AG04449 (cell line): ENCODE data around the gene CYP2W1.

Experiments used
- CTCF ChIA-PET: fragments of 350-600 bp; formaldehyde crosslinking; extraction: SDS; loops from one replicate; lab custom pipeline; 2021; ENCODE audit warnings: antibody characterized with exemption; lab: Yijun Ruan, JAX
- POLR2A ChIA-PET: fragments of 400-600, 350-600 bp; formaldehyde crosslinking; extraction: SDS; loops from one replicate; lab custom pipeline; 2020; ENCODE audit warnings: antibody characterized with exemption, inconsistent platforms; lab: Yijun Ruan, JAX
- DNase-seq: peaks from one replicate; pipeline ENCODE4 v3.0.0-alpha.2; 2010; ENCODE audit warnings: low read depth, low spot score
- H3K4me3 ChIP-seq: 2 replicates; pipeline ENCODE4 v1.5.1; 2011; ENCODE audit warnings: low read depth, mild to moderate bottlenecking, control low read depth, low read length
- TF ChIP-seq, protein P1 (sequence below): IDR thresholded peaks from one replicate; pipeline ENCODE4 v1.5.1; 2011; ENCODE audit warnings: mild to moderate bottlenecking, moderate library complexity, low read length, control low read depth, inconsistent platforms; ENCODE audit not compliant: insufficient read depth; ENCODE audit errors: missing control alignments

CYP2W1 gene

DNA sequence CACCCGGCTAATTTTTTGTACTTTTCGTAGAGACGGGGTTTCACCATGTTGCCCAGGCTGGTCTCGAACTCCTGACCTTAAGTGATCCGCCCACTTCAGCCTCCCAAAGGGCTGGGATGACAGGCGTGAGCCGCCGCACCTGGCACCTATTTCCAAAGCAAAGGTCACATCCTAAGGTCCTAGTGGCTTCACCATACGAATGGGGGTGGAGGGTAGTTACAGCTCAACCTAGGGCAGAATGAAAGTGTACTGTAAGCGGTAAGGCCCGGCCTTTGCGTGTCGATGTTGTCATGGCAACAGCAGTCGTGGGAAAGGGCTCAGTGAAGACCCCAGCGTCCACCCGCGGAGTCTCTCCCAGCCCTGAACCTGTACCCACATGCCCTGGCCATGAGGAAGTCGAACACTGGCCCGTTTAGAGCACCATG, 6.1 kb upstream of the CYP2W1 start:
- DNase-seq: no peak
- TF ChIP-seq, protein P1, sequence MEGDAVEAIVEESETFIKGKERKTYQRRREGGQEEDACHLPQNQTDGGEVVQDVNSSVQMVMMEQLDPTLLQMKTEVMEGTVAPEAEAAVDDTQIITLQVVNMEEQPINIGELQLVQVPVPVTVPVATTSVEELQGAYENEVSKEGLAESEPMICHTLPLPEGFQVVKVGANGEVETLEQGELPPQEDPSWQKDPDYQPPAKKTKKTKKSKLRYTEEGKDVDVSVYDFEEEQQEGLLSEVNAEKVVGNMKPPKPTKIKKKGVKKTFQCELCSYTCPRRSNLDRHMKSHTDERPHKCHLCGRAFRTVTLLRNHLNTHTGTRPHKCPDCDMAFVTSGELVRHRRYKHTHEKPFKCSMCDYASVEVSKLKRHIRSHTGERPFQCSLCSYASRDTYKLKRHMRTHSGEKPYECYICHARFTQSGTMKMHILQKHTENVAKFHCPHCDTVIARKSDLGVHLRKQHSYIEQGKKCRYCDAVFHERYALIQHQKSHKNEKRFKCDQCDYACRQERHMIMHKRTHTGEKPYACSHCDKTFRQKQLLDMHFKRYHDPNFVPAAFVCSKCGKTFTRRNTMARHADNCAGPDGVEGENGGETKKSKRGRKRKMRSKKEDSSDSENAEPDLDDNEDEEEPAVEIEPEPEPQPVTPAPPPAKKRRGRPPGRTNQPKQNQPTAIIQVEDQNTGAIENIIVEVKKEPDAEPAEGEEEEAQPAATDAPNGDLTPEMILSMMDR: no peak
- CTCF ChIA-PET: interaction anchor here (0.9 to 8.2 kb wide), 3 partner anchors 12 to 89 kb away, joined by 3 to 103 read pairs (median 5); no protein-coding TSS in a partner anchor
- no peak overlapping the region for H3K4me3 ChIP-seq
- POLR2A ChIA-PET: no interaction called here

DNA sequence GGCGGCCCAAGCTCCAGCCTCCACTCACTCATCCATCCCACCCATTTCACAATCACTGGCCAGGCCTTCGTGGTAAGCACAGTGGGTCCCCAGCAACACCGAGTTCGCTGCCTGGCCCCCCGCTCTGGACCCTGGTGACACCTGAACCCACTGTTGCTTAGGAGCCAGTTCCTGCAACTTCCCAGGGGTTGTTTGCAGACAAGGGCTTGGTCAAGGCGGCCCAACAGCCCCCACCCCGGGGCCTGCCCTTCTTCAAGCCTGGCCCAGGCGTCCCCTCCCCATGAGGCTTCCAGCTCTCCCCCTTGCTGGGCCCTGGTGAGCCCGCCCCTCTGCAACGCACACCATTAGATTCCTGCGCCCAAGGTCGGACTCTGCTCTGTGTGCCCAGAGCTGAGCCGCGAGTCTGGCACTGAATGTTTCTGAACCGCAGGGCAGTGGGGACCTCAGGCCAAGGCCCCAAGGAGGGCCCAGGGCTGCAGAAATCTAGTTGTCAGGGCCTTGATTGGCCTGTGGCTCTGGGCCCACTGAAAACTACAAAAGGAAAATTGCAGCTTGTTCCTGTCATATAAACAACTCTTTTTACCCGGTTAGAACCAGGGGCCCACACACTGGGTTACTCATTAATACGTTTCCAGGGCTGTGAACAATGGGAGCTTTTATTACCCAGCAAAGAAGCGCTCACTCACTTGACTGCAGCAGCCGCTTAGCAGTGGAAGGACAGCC, 5.5 kb upstream of the CYP2W1 start:
- TF ChIP-seq, protein P1: no peak
- CTCF ChIA-PET: interaction anchor here (1.0 to 8.2 kb wide), 2 partner anchors 11 to 17 kb away, joined by 5 to 103 read pairs; no protein-coding TSS in a partner anchor
- POLR2A ChIA-PET: no interaction called here
- no peak for DNase-seq
- H3K4me3 ChIP-seq: no peak overlapping the region

GRCh38 chr7:978049-978346, 5.0 kb upstream of the CYP2W1 start:
- ChIA-PET POLR2A (no interaction called here), CTCF (interaction anchor here (1.0 to 8.2 kb wide), 2 partner anchors 17 to 87 kb away, joined by 3 to 103 read pairs; no protein-coding TSS in a partner anchor)
- TF ChIP-seq, protein P1: no peak
- H3K4me3 ChIP-seq: no peak overlapping the region
- DNase-seq: no peak

DNA sequence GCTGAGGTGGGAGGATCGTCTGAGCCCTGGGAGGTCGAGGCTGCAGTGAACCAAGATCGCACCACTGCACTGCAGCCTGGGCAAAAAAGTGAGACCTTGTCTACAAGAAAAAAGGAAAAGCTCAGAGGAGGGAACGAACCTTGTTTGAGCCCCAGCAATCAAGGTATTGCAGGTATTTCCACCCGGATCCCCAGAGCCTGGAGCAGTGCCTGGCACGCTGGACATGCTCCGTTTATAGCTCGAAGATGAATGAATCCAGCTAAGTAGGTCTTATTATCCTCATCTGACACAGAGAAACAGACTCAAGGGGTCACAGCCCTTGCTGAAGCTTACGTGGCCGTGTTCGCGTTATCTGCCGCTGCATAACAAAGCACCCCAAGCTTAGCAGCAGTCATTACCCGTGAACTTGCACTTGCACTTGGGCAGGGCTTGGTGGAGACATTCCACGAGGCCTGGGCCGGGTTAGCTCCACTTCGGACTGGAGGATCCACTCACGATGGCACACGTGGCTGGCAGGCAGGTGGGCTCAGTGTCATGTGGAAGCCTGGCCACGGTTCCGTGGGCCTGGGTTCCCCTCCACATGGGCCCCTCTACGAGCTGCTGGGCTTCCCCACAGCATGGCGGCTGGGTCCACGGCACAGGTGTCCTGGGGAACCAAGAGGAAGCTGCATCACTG, 4.4 kb upstream of the CYP2W1 start:
- TF ChIP-seq, protein P1: no peak
- ChIA-PET POLR2A (interaction anchor here (0.8 kb wide), 1 partner anchor 14 kb away, joined by 3 read pairs; no protein-coding TSS in a partner anchor), CTCF (interaction anchor here (0.9 to 8.2 kb wide), 3 partner anchors 16 to 87 kb away, joined by 3 to 103 read pairs (median 3); partner anchors contain the start of gene GPR146)
- H3K4me3 ChIP-seq: no peak overlapping the region
- no peak for DNase-seq

GRCh38 chr7:979151-979550, 3.8 kb upstream of the CYP2W1 start:
- no peak overlapping the region for H3K4me3 ChIP-seq
- TF ChIP-seq, protein P1: no peak
- POLR2A ChIA-PET: interaction anchor here (0.8 kb wide), 1 partner anchor 13 kb away, joined by 3 read pairs; no protein-coding TSS in a partner anchor
- CTCF ChIA-PET: interaction anchor here (0.9 to 8.2 kb wide), 2 partner anchors 15 to 66 kb away, joined by 3 to 103 read pairs; partner anchors contain the start of gene GPR146
- DNase-seq: no peak

DNA sequence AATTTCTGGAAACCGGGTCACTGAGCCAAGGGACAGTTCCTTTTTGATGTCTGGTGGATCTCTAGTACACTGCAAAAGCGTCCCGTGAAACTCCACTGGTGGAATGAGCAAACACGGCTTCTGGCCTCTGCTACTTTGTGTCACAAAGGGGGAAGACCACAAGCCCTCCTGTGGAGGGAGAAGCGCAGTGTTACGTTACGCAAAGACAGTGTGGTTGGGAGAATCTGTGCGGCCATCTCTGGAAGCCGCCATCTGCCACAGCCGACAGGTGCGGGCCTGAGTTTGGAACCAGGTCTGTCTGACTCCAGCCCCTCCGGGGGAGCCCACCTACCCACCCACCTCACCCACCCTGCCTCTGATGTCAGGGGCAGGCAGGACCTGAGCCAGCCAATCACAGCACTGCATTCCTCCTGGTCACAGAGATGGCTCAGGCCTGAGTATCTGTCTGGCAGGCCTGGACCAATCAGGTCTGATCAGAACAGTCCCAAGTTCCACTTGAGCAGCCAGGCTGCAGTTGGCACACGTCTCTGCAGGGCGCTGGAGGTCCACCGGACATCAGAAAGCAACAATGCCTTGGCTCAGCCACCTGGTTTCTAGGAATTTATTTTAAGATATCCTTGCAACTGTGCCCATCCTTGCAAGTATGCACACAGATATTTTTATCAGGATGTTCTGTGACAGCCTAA, 3.0 kb upstream of the CYP2W1 start:
- no peak overlapping the region for H3K4me3 ChIP-seq
- DNase-seq: no peak
- POLR2A ChIA-PET: no interaction called here
- TF ChIP-seq, protein P1: no peak
- CTCF ChIA-PET: interaction anchor here (3.6 to 8.2 kb wide), 2 partner anchors 12 to 15 kb away, joined by 51 to 103 read pairs; no protein-coding TSS in a partner anchor
